ENCODE data around the gene TVP23A.

Gene TVP23A

DNA sequence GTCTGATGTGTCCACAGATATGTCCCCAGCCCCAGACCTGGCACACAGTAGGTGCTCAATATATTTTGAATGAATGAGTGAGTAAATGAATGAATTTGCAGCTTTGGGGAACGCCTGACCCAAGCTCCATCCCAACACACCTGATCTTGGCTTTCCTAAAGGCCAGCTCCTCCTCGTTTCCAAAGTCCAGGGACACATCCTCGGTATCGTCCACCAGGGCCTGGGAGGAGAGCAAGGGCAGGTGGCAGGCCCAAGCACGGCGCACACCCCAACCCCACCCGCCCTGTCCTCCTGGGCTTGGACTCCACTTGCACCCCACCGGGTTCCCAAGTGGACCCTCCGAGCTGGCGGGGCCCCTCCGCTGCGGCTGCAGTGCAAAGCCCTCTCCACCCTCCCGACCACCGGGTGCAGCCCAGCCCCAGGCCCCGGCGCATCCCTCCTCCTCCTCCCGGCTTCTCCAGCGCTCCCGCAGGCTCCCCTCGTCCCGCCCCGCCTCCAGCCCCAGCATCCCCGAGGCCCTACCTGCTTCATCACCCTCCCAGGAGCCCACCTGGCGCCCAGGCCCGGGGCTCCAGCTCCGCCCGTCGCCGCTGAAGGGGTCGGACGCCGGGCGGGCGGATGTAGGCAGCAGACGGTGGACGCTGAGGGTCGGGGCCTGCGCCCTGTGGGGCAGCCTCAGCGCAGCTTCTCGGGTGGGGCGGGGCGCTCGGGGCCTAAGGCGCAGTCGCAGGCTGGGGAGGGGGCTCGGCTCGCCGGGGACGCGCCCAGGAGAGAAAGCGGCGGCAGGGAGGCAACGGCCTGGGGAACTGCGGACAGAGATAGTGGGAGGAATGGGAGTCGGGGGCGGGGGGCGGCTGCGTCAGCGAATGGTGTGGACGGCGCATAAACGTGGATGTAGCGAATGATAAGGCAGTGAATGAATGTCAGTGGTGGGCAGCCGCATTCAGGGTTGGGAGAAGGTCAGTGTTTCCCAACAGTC is at the start of gene TVP23A:
Gene TVP23A (minus strand): TSS at position 832 of the 979 bp plus-strand sequence. CDS start 301 bp downstream, at position 531.
- no peak within 1 kb of the TSS for H3K27ac ChIP-seq
- H3K9me3 ChIP-seq, result no peaks in the 10 kb centered on the region
- no peak within 1 kb of the TSS for H3K4me3 ChIP-seq (ENCODE audit: low read depth in 1 of 2, low read length in 1 of 2)
- no peaks in the 10 kb centered on the region for H3K36me3 ChIP-seq
- TF ChIP-seq CTCF (IDR thresholded peaks at IDR 0.05), result no peak
- peaks cover 31% of the 10 kb centered on the region for H3K27me3 ChIP-seq
- no peaks in the 10 kb centered on the region for H3K4me1 ChIP-seq (ENCODE audit: control insufficient read depth in 1 of 2, insufficient read depth in 1 of 2, low read depth in 1 of 2, low read length in 1 of 2)

- peak overlapping the region; percentile 34 to 53 for H3K4me3 ChIP-seq (ENCODE audit: low read depth in 1 of 2, low read length in 1 of 2)
- H3K9me3 ChIP-seq, result no peaks in the 10 kb centered on the region
These were observed 49.6 kb upstream of the TVP23A start for GRCh38 chr16:10868104-10868595.

GRCh38 chr16:10867199-10867598 is 48.6 kb upstream of the TVP23A start:
- no peak for TF ChIP-seq CTCF (IDR thresholded peaks at IDR 0.05)
- Histone ChIP-seq H3K4me1 (ENCODE audit: control insufficient read depth in 1 of 2, insufficient read depth in 1 of 2, low read depth in 1 of 2, low read length in 1 of 2) (peaks cover 44 to 56% of the 10 kb centered on the region in 2 experiments), H3K4me3 (ENCODE audit: low read depth in 1 of 2, low read length in 1 of 2) (no peak overlapping the region), H3K36me3 (no peaks in the 10 kb centered on the region), H3K9me3 (no peaks in the 10 kb centered on the region), H3K27me3 (no peaks in the 10 kb centered on the region), H3K27ac (no peak overlapping the region)

More at GRCh38 chr16:10868104-10868595, 49.6 kb upstream of the TVP23A start:
- H3K27me3 ChIP-seq, result peaks cover 1% of the 10 kb centered on the region
- no peaks in the 10 kb centered on the region for H3K36me3 ChIP-seq
- peak overlapping the region; percentile 78 for H3K27ac ChIP-seq
- TF ChIP-seq CTCF (IDR thresholded peaks at IDR 0.05), result no peak
- H3K4me1 ChIP-seq (ENCODE audit: control insufficient read depth in 1 of 2, insufficient read depth in 1 of 2, low read depth in 1 of 2, low read length in 1 of 2), result peaks cover 37 to 47% of the 10 kb centered on the region in 2 experiments

GRCh38 chr16:10865991-10866966 is 47.7 kb upstream of the TVP23A start:
- TF ChIP-seq CTCF (IDR thresholded peaks at IDR 0.05), result no peak
- no peak overlapping the region for H3K27ac ChIP-seq
- no peak overlapping the region for H3K4me3 ChIP-seq (ENCODE audit: low read depth in 1 of 2, low read length in 1 of 2)
- H3K36me3 ChIP-seq, result no peaks in the 10 kb centered on the region
- H3K27me3 ChIP-seq, result no peaks in the 10 kb centered on the region
- H3K4me1 ChIP-seq (ENCODE audit: control insufficient read depth in 1 of 2, insufficient read depth in 1 of 2, low read depth in 1 of 2, low read length in 1 of 2), result peaks cover 41 to 52% of the 10 kb centered on the region in 2 experiments
- H3K9me3 ChIP-seq, result no peaks in the 10 kb centered on the region

GRCh38 chr16:10862438-10862837 is 43.8 kb upstream of the TVP23A start:
- Histone ChIP-seq H3K4me1 (ENCODE audit: control insufficient read depth in 1 of 2, insufficient read depth in 1 of 2, low read depth in 1 of 2, low read length in 1 of 2) (peaks cover 10 to 16% of the 10 kb centered on the region in 2 experiments), H3K36me3 (no peaks in the 10 kb centered on the region), H3K27me3 (no peaks in the 10 kb centered on the region), H3K4me3 (ENCODE audit: low read depth in 1 of 2, low read length in 1 of 2) (no peak overlapping the region), H3K27ac (peak overlapping the region; percentile 10), H3K9me3 (no peaks in the 10 kb centered on the region)
- peak; percentile 11 for TF ChIP-seq CTCF (IDR thresholded peaks at IDR 0.05)
